Cardiac muscle cell (in vitro differentiated cells and primary cell): Measurements from ENCODE around the gene ACP5. TPM values are rescaled to one million over a fixed set of nuclear protein-coding genes. Genes with fewer than 3 reads are reported as not detected.
"Not testable (repeated sequence)": the region's sequence is repeated elsewhere in the genome, so short reads cannot be mapped to it uniquely, and the experiment has no call there.

Source experiments
- DNase-seq, 2 donors: peaks; one replicate each; pipeline versions ENCODE4 v3.0.0 to v3.0.0-alpha.2; 2010 to 2017; ENCODE audit warnings: low read depth in 1 of 2, low spot score in 1 of 2
- H3K27ac ChIP-seq: fragments of 200-600 bp; sonication (generic); 2 replicates; pipeline ENCODE4 v1.5.1; 2016
- H3K27me3 ChIP-seq: fragments of 200-600 bp; sonication (generic); 2 replicates; pipeline ENCODE4 v1.6.0; 2016; ENCODE audit warnings: control low read depth
- H3K36me3 ChIP-seq: fragments of 200-600 bp; sonication (generic); 2 replicates; pipeline ENCODE4 v1.5.1; 2016; ENCODE audit warnings: control low read depth
- H3K4me1 ChIP-seq: fragments of 200-600 bp; sonication (generic); 2 replicates; pipeline ENCODE4 v1.8.1; 2017; ENCODE audit warnings: low read depth, mild to moderate bottlenecking, mixed run types
- H3K4me3 ChIP-seq: fragments of 200-600 bp; sonication (generic); 2 replicates; pipeline ENCODE4 v1.5.1; 2016; ENCODE audit warnings: mild to moderate bottlenecking
- H3K9me3 ChIP-seq: fragments of 200-600 bp; sonication (generic); 2 replicates; pipeline ENCODE4 v1.5.1; 2017; ENCODE audit warnings: low read depth, mild to moderate bottlenecking, control low read depth
- CTCF ChIP-seq: IDR thresholded peaks from 2 replicates; pipeline ENCODE4 v1.5.1; 2012; ENCODE audit warnings: low read depth, mild to moderate bottlenecking, low read length
- polyA plus RNA-seq: library from polyadenylated mRNA; unstranded; fragments of >200 nt; fragmentation: Nextera tagmentation; extraction: Ambion mirVana; gene quantifications from 2 replicates; pipeline ENCODE4 v1.2.1, GENCODE V29; 2016
- total RNA-seq: library from RNA; depleted of rRNA; stranded (reverse); fragments of >200 nt; gene quantifications from 2 replicates; pipeline ENCODE4 v1.2.3, GENCODE V29; 2016

ACP5 gene
- total and polyA plus RNA-seq, 2 experiments from 2014 or later, result 1.1 to 1.9 TPM

DNA sequence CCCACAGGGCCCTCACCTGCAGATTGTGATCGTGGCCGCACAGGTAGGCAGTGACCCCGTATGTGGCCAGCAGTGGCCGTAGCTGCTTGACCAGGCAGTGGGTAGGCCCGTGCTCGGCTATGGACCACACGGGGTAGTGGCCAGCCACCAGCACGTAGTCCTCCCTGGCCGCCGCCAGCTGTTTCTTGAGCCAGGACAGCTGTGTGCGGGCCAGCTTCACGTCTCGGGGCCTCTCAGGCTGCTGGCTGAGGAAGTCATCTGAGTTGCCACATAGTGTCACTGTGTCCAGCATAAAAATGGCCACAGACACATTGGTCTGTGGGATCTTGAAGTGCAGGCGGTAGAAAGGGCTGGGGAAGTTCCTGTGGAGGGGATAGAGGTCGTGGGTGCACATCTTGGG, 1.2 kb downstream of the ACP5 start:
- Histone ChIP-seq H3K36me3 (no peaks in the 10 kb centered on the region), H3K4me1 (no peaks in the 10 kb centered on the region), H3K9me3 (no peaks in the 10 kb centered on the region), H3K27me3 (peaks cover 8% of the 10 kb centered on the region), H3K27ac (no peak overlapping the region), H3K4me3 (no peak overlapping the region)
- no peak for TF ChIP-seq CTCF
- no peak for DNase-seq

GRCh38 chr19:11574689-11575088, 2.8 kb downstream of the ACP5 start:
- no peak overlapping the region for H3K27ac ChIP-seq
- no peaks in the 10 kb centered on the region for H3K9me3 ChIP-seq
- no peak for TF ChIP-seq CTCF
- H3K4me1 ChIP-seq, result no peaks in the 10 kb centered on the region
- no peak overlapping the region for H3K4me3 ChIP-seq
- H3K36me3 ChIP-seq, result no peaks in the 10 kb centered on the region
- DNase-seq, result no peak
- peaks cover 8% of the 10 kb centered on the region for H3K27me3 ChIP-seq

DNA sequence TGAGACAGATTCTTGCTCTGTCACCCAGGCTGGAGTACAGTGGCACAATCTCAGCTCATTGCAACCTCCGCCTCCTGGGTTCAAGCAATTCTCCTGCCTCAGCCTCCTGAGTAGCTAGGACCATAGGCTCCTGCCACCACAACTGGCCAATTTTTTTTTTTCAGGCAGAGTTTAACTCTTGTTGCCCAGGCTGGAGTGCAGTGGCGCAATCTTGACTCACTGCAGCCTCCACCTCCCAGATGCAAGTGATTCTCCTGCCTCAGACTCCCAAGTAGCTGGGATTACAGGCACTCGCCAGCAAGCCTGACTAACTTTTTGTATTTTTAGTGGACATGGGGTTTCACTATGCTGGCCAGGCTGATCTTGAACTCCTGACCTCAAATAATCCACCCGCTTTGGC, 3.7 kb downstream of the ACP5 start:
- DNase-seq, H3K4me3 ChIP-seq, H3K27ac ChIP-seq, H3K9me3 ChIP-seq, H3K36me3 ChIP-seq, H3K4me1 ChIP-seq, H3K27me3 ChIP-seq: not testable (repeated sequence)

DNA sequence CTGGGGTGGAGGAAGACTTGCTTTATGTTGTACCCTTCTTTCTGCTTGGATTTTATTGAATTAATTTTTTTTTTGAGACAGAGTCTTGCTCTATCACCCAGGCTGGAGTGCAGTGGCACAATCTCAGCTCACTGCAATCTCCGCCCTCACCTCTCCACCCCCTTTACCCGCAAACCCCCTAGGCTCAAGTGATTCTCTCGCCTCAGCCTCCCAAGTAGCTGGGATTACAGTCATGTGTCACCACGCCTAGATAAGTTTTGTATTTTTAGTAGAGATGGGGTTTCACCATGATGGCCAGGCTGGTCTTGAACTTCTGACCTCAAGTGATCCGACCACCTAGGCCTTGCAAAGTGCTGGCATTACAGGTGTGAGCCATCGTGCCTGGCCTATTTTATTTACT, 4.1 kb downstream of the ACP5 start:
- not testable (repeated sequence) for H3K9me3 ChIP-seq, DNase-seq, H3K4me3 ChIP-seq

GRCh38 chr19:11570039-11570462, 7.4 kb downstream of the ACP5 start:
- no peak overlapping the region for H3K27ac ChIP-seq
- no peaks in the 10 kb centered on the region for H3K27me3 ChIP-seq
- DNase-seq, result no peak
- no peaks in the 10 kb centered on the region for H3K9me3 ChIP-seq
- no peak for TF ChIP-seq CTCF
- no peaks in the 10 kb centered on the region for H3K4me1 ChIP-seq
- H3K36me3 ChIP-seq, result no peaks in the 10 kb centered on the region
- H3K4me3 ChIP-seq, result no peak overlapping the region

More for the DNA sequence above, 4.1 kb downstream of the ACP5 start:
- H3K36me3 ChIP-seq, H3K27ac ChIP-seq, H3K4me1 ChIP-seq, H3K27me3 ChIP-seq: not testable (repeated sequence)

GRCh38 chr19:11566164-11566563, 11.3 kb downstream of the ACP5 start:
- no peaks in the 10 kb centered on the region for H3K9me3 ChIP-seq
- DNase-seq, result no peak
- H3K4me3 ChIP-seq, result no peak overlapping the region
- no peaks in the 10 kb centered on the region for H3K27me3 ChIP-seq
- no peaks in the 10 kb centered on the region for H3K36me3 ChIP-seq
- H3K4me1 ChIP-seq, result no peaks in the 10 kb centered on the region
- no peak overlapping the region for H3K27ac ChIP-seq
- no peak for TF ChIP-seq CTCF

DNA sequence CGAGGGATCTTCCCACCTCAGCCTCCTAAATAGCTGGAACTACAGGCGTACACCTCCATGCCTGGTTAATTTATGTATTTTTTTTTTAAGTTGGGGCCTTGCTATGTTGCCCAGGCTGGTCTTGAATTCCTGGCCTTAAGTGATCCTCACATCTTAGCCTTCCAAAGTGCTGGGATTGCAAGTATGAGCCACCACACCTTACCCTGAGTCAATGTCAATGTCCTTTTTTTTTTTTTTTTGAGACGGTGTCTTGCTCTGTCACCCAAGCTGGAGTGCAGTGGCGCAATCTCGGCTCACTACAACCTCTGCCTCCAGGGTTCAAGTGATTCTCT, 11.8 kb downstream of the ACP5 start:
- not testable (repeated sequence) for H3K4me1 ChIP-seq, H3K9me3 ChIP-seq, DNase-seq, H3K27me3 ChIP-seq, H3K27ac ChIP-seq, H3K4me3 ChIP-seq, H3K36me3 ChIP-seq

DNA sequence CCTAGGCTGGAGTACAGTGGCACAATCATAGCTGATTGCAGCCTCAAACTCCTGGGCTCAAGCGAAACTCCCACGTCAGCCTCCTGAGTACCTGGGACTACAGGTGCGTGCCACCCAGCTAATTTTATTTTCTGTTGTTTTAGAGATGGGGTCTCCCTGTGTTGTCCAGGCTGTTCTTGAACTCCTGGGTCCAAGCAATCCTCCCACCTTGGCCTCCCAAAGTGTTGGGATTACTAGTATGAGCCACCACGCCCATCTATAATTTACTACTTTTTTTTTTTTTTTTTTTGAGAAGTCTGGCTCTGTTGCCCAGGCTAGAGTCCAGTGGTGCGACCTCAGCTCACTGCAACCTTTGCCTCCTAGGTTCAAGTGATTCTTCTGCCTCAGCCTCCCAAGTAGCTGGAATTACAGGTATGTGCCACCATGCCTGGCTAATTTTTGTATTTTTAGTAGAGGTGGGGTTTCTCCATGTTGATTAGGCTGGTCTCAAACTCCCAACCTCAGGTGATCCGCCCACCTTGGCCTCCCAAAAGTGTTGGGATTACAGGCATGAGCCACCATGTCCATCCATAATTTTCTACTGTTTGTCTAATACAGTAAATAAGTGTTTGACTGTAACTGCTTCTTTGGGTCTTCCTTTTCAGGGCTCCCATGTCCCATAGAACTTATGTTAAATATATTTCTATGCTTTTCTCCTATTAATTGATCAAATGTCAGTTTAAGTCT, 13.2 kb downstream of the ACP5 start:
- not testable (repeated sequence) for H3K9me3 ChIP-seq, H3K36me3 ChIP-seq, DNase-seq, H3K4me1 ChIP-seq, H3K4me3 ChIP-seq, H3K27me3 ChIP-seq, H3K27ac ChIP-seq
